H4 (cell line): ENCODE data around the gene INHBB. TPM values are rescaled to one million over a fixed set of nuclear protein-coding genes. Genes with fewer than 3 reads are reported as not detected.
A peak's percentile ranks its signal among the peaks of the same experiment; 100 is the strongest.
"Not testable (repeated sequence)": the region's sequence is repeated elsewhere in the genome, so short reads cannot be mapped to it uniquely, and the experiment has no call there.

Experiments used
- DNase-seq: peaks from one replicate; pipeline ENCODE4 v3.0.0-alpha.2; 2015; ENCODE audit warnings: low spot score
- total RNA-seq: library from RNA; depleted of rRNA; stranded (reverse); fragments of >200 nt; shearing (Covaris generic); gene quantifications from 2 replicates; pipeline ENCODE4 v1.2.3, GENCODE V29; 2014; rRNA removed

The INHBB gene
- 0.31 and 0.66 TPM in 2 replicates for total RNA-seq

DNA sequence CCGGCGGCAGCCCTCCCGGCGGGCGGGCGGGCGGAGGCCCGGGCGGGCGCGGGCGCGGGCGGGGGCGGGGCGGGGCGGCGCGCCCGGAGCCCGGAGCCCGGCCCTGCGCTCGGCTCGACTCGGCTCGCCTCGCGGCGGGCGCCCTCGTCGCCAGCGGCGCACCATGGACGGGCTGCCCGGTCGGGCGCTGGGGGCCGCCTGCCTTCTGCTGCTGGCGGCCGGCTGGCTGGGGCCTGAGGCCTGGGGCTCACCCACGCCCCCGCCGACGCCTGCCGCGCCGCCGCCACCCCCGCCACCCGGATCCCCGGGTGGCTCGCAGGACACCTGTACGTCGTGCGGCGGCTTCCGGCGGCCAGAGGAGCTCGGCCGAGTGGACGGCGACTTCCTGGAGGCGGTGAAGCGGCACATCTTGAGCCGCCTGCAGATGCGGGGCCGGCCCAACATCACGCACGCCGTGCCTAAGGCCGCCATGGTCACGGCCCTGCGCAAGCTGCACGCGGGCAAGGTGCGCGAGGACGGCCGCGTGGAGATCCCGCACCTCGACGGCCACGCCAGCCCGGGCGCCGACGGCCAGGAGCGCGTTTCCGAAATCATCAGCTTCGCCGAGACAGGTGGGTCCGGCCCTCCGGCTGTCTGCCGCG is at the start of gene INHBB:
TSS of gene INHBB (plus strand) at position 111 of the 641 bp plus-strand sequence. CDS start at position 164, 53 bp downstream.
- no peak for DNase-seq

- DNase-seq = no peak
Observed at GRCh38 chr2:120298173-120298835, 47.6 kb upstream of the INHBB start.

DNA sequence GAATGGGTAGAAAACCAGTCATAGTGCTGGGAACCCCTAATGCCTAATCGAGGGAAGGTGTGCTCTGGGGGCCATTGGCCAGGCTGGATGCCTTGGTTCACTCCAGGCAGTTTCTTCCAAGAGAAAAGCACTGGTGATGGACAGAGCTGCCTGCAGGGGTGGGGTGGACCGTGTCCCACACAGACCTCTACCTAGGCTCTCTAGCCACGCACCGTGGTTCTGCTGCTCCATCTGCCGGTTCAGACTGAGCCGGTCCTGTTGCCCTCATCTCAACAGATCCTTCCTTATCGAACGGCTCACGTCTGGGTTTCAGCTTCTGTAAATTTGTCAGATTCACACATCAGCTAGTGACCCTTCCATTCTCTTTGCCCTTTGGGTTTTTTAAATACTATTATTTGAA is 46.9 kb upstream of the INHBB start:
- DNase-seq = no peak

DNA sequence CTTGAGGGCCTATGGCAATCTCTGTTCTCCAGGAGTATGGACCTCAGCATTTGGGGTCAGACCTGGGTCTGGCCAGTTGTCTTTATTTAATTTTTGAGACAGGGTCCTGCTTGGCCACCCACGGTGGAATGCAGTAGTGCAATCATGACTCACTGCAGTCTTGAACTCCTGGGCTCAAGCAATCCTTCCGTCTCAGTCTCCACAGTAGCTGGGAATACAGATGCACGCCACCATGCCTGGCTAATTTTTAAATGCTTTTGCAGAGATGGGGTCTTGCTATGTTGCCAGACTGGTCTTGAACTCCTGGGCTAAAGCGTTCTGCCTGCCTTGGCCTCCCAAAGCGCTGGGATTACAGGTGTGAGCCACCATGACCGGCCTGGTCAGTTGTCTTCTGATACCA is 46.4 kb upstream of the INHBB start:
- no peak for DNase-seq

GRCh38 chr2:120300385-120300784 is 45.6 kb upstream of the INHBB start:
- no peak for DNase-seq

GRCh38 chr2:120301284-120301683 is 44.7 kb upstream of the INHBB start:
- no peak for DNase-seq

GRCh38 chr2:120302301-120302700 is 43.6 kb upstream of the INHBB start:
- DNase-seq = no peak

DNA sequence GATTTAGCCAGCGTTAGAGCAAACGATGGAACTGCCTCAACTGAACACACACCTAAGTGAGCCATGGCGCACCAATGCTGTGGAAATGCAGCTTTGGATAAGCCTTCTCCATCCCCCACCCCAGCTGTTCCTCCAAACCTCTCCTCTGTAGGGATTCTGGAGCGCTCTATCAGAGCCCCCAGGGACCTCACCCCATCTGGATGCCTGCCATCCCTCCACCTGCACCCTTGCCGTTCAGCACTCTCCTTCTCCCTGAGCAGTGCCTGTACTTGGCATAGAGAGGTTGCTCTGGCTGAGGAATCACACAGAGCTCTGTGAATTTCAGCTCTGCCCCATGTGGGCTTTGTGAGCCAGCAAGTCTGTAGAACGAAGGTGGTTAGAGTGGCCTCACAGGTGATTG is 42.8 kb upstream of the INHBB start:
- DNase-seq = no peak

- no peak for DNase-seq
Observed at GRCh38 chr2:120305296-120305695, 40.6 kb upstream of the INHBB start.

DNA sequence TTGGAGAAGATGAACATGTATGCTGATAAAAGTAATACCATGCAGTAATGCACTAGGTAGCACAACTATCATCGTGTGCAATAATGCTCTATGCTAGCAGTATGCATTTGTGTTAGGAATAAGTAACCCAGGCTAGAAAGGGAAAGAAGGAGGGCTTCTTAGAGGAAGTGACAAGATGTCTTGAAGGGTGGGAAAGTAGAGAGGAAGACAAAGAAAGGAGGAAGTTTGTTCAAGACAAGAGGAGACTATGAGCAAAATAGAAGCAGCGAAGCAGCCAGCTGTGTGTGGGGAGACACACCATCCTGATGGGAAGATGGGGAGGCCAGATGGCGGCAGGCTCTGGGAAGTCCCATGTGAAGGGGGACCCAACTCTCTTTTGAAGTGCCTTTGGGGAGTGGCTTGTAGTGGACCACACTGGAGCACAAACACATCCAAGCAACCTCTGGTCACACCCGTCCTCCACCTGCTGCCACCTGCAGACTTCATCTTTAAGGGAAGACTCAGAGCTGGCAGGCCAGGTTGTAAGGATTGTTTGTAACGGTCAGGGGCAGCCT is 39.9 kb upstream of the INHBB start:
- no peak for DNase-seq

DNA sequence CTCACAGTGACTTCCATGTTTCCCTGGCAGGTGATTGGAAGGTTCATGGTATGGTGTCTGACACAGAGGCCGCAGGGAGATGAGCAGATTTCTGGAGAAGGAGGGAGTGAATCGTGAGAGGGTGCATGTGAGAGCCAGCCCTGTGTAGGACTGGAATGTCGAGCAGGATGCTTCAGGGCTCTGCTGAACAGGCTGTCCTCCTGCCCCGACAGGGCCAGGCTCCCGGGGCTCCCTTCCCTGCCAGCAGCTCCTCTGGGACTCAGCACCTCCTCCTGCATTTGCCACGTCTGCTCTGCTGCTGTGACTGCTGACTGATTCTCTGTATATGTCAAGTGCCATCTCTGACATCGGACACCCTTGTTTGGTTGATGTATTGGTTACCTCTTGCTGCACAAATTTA is 38.5 kb upstream of the INHBB start:
- DNase-seq = no peak

- DNase-seq = no peak
Observed at GRCh38 chr2:120308038-120308910, 37.7 kb upstream of the INHBB start.

- DNase-seq = no peak
Observed at GRCh38 chr2:120310136-120310535, 35.8 kb upstream of the INHBB start.

DNA sequence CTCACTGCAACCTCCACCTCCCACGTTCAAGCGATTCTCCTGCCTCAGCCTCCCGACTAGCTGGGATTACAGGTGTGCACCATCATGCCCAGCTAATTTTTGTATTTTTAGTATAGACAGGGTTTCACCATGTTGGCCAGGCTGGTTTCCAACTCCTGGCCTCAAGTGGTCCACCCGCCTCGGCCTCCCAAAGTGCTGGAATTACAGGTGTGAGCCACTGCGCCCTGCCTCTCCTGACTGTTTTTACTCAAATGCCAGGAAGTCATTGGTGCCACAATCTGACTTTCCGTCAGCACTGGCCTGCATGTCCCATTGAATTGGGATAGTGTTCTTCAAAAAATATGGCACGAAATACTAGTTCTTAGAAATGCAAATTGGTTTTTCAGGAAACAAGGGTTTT is 35.1 kb upstream of the INHBB start:
- not testable (repeated sequence) for DNase-seq

DNA sequence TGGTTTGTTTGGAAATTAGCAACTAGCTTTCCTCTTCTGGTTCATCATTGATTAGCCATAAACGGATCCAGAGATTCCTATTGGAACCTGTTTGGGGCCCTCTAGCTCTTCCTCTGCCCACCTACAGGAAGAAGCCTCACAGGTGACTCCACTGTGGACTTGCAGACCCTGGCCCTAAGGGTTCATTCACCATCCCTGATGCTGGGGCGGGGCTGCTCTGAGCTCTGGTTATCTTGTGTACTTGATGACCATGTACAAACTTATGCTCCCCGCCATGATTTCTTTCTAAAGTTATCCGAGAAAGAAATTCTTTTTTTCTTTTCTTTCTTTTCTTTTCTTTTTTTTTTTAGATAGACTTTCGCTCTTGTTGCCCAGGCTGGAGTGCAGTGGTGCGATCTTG is 33.9 kb upstream of the INHBB start:
- DNase-seq = no peak

GRCh38 chr2:120312860-120313694 is 32.9 kb upstream of the INHBB start:
- peak; percentile 53 for DNase-seq

DNA sequence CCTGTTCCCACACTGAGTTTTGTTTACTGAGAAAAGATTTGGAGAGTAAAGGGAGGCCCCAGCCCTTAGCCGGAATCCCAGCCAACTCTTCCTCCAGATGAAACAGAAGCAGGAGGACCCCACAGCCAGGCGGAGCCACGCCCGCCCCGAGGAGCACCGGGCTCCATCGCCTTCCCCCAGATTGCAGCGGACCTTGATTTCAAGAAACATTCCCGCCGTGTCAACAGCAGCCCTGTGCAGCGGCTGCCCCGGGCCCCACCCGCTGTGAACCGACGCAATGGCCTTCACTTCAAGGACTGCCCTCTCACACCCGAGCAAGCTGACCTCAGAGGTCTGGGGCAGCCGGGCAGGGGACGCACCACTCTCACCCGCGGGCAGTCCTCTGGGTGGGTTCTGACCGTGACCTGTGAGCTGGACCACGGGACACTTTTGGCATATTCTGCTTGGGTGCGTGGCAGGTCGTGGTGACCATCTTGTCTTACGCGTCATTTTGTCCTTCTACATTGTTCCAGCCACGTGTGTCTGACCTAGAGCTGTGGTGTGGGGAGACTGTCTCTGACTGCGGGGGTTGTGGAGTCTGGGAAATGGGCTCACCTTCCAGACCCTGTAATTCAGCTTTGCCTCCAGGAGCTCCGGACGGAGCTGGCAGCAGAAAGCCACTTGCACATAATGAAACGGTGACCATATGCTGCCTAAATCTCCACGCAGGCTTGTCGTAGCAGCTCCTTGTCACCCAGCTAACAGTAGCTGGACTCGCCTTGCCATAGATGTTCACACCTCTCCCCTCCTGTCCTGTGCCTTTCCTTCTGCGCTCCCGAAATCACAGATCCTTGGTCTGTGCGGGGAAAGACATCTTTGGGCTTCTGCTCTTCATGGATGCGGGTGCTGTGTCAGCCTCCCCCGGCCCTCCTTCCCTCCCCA is 32.0 kb upstream of the INHBB start:
- no peak for DNase-seq

GRCh38 chr2:120314690-120315366 is 31.1 kb upstream of the INHBB start:
- no peak for DNase-seq

DNA sequence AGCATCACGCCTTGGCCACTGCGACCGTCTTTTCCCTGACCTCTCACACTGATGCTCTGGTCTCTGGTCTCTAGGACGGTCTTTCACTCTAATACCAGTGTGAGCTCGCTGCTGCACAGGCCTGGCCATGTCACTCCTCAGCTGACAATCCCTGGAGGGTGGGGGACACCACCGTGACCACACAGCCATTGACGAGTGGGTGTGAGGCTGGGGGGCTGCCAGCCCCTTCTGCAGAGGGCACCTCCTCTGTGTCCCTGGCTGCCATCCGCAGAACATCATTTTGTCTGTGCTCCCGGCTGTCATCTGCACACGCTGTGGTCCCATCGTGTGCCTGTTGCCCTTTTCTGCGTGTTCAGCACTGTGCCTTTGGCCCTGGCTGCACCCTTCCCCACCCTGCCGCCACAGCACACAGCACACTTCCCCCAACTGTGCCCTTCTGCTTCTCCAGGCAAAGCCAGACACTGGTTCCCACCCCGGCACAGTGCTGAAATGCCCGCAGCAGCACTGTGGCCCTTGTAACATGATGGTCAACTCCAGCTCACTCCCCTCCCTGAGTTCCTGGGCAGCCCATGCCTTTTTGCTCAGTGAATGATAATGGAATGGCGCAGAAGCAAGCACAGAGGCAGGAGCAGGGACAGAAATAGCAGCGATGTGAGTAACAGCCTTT is 30.4 kb upstream of the INHBB start:
- no peak for DNase-seq
